Activated CD8-positive, alpha-beta memory T cell treated with anti-CD3 and anti-CD28 coated beads for 1 hour (primary cell): Measurements from ENCODE around the gene ELOB.

Experiments
- DNase-seq, 2 donors: peaks; one replicate each; pipeline ENCODE4 v3.0.0-alpha.2; 2020; ENCODE audit warnings: low read depth in 1 of 2; ENCODE audit errors: extremely low read depth in 1 of 2

ELOB gene

GRCh38 chr16:2751577-2752034 lies 25.5 kb downstream of the ELOB start:
- DNase-seq: no peak

GRCh38 chr16:2749936-2750335 lies 27.1 kb downstream of the ELOB start:
- DNase-seq: no peak

GRCh38 chr16:2749476-2749875 lies 27.6 kb downstream of the ELOB start:
- DNase-seq: no peak

GRCh38 chr16:2748757-2749455 lies 28.2 kb downstream of the ELOB start:
- DNase-seq: no peak

GRCh38 chr16:2745961-2746360 lies 31.1 kb downstream of the ELOB start:
- DNase-seq: no peak

- no peak for DNase-seq
Observed at GRCh38 chr16:2745116-2745890, 31.8 kb downstream of the ELOB start.

GRCh38 chr16:2744711-2745110 lies 32.4 kb downstream of the ELOB start:
- no peak for DNase-seq

- no peak for DNase-seq
Observed at GRCh38 chr16:2743007-2743810, 33.9 kb downstream of the ELOB start.

GRCh38 chr16:2742323-2743006 lies 34.6 kb downstream of the ELOB start:
- no peak for DNase-seq

GRCh38 chr16:2741168-2741567 lies 35.9 kb downstream of the ELOB start:
- DNase-seq: no peak

- DNase-seq: no peak
Observed at GRCh38 chr16:2740476-2740875, 36.6 kb downstream of the ELOB start.

GRCh38 chr16:2739625-2740430 lies 37.3 kb downstream of the ELOB start:
- DNase-seq: no peak

GRCh38 chr16:2738615-2739014 lies 38.5 kb downstream of the ELOB start:
- no peak for DNase-seq

- no peak for DNase-seq
Observed at GRCh38 chr16:2737895-2738418, 39.1 kb downstream of the ELOB start.

- DNase-seq: no peak
Observed at GRCh38 chr16:2737238-2737605, 39.9 kb downstream of the ELOB start.

GRCh38 chr16:2736476-2737237 lies 40.4 kb downstream of the ELOB start:
- no peak for DNase-seq

- no peak for DNase-seq
Observed at GRCh38 chr16:2734844-2735515, 42.1 kb downstream of the ELOB start.

GRCh38 chr16:2728034-2728433 lies 49.0 kb downstream of the ELOB start:
- no peak for DNase-seq

GRCh38 chr16:2726923-2727322 lies 50.2 kb downstream of the ELOB start:
- no peak for DNase-seq
